NCI-H2227 (cell line): Measurements from ENCODE around the gene MMP12.
"Not testable (repeated sequence)": the region's sequence is repeated elsewhere in the genome, so short reads cannot be mapped to it uniquely, and the experiment has no call there.

Experiments
- DNase-seq: peaks from one replicate; lab custom pipeline; 2025; ENCODE audit not compliant: unreplicated experiment; lab: John Stamatoyannopoulos, UW

Gene MMP12

GRCh38 chr11:102874852-102875251 is at the start of gene MMP12:
Gene MMP12 (minus strand): TSS chr11:102874982. CDS start chr11:102874937, 45 bp downstream.
- DNase-seq, result no peak

- DNase-seq, result no peak
Observed at GRCh38 chr11:102921587-102922220, 46.9 kb upstream of the MMP12 start.

GRCh38 chr11:102920118-102920684 is 45.4 kb upstream of the MMP12 start:
- no peak for DNase-seq

- no peak for DNase-seq
Observed at GRCh38 chr11:102915044-102915375, 40.2 kb upstream of the MMP12 start.

- DNase-seq, result no peak
Observed at GRCh38 chr11:102914238-102915043, 39.7 kb upstream of the MMP12 start.

GRCh38 chr11:102912482-102912830 is 37.7 kb upstream of the MMP12 start:
- DNase-seq, result no peak

GRCh38 chr11:102911758-102912481 is 37.1 kb upstream of the MMP12 start:
- DNase-seq, result no peak

GRCh38 chr11:102905848-102906247 is 31.1 kb upstream of the MMP12 start:
- DNase-seq, result not testable (repeated sequence)

GRCh38 chr11:102903895-102904294 is 29.1 kb upstream of the MMP12 start:
- not testable (repeated sequence) for DNase-seq

- DNase-seq, result no peak
Observed at GRCh38 chr11:102900346-102900745, 25.6 kb upstream of the MMP12 start.

GRCh38 chr11:102891736-102892135 is 17.0 kb upstream of the MMP12 start:
- no peak for DNase-seq

GRCh38 chr11:102886999-102887398 is 12.2 kb upstream of the MMP12 start:
- DNase-seq, result no peak

- DNase-seq, result no peak
Observed at GRCh38 chr11:102883141-102883540, 8.4 kb upstream of the MMP12 start.

GRCh38 chr11:102882389-102883024 is 7.7 kb upstream of the MMP12 start:
- DNase-seq, result no peak

GRCh38 chr11:102879801-102880200 is 5.0 kb upstream of the MMP12 start:
- DNase-seq, result no peak

GRCh38 chr11:102878595-102878994 is 3.8 kb upstream of the MMP12 start:
- DNase-seq, result no peak

GRCh38 chr11:102869354-102869964 is 5.3 kb downstream of the MMP12 start:
- not testable (repeated sequence) for DNase-seq

GRCh38 chr11:102868339-102868738 is 6.4 kb downstream of the MMP12 start:
- no peak for DNase-seq

- DNase-seq, result no peak
Observed at GRCh38 chr11:102864724-102865123, 10.1 kb downstream of the MMP12 start.

- no peak for DNase-seq
Observed at GRCh38 chr11:102853956-102854355, 20.8 kb downstream of the MMP12 start.

GRCh38 chr11:102853055-102853454 is 21.7 kb downstream of the MMP12 start:
- no peak for DNase-seq
